GM18526 (cell line): ENCODE data around the gene WDFY2.

Source experiments
- POLR2A ChIP-seq: IDR thresholded peaks from 3 replicates; pipeline ENCODE4 v1.6.1; 2011; ENCODE audit not compliant: insufficient read length; ENCODE audit errors: extremely low read depth

Gene WDFY2

GRCh38 chr13:51682686-51683085 lies 98.4 kb downstream of the WDFY2 start:
- TF ChIP-seq POLR2A, result no peak

GRCh38 chr13:51683597-51683996 lies 99.3 kb downstream of the WDFY2 start:
- TF ChIP-seq POLR2A, result no peak

- TF ChIP-seq POLR2A, result no peak
These were observed 99.8 kb downstream of the WDFY2 start for GRCh38 chr13:51684076-51684475.

GRCh38 chr13:51687947-51688714 lies 103.9 kb downstream of the WDFY2 start:
- TF ChIP-seq POLR2A, result no peak

- no peak for TF ChIP-seq POLR2A
These were observed 104.8 kb downstream of the WDFY2 start for GRCh38 chr13:51688937-51689662.

GRCh38 chr13:51689663-51689996 lies 105.4 kb downstream of the WDFY2 start:
- no peak for TF ChIP-seq POLR2A

GRCh38 chr13:51697181-51697580 lies 112.9 kb downstream of the WDFY2 start:
- TF ChIP-seq POLR2A, result no peak

- TF ChIP-seq POLR2A, result no peak
These were observed 113.6 kb downstream of the WDFY2 start for GRCh38 chr13:51697855-51698254.

GRCh38 chr13:51698352-51698751 lies 114.1 kb downstream of the WDFY2 start:
- TF ChIP-seq POLR2A, result no peak

GRCh38 chr13:51704399-51705313 lies 120.4 kb downstream of the WDFY2 start:
- TF ChIP-seq POLR2A, result no peak

GRCh38 chr13:51707461-51707860 lies 123.2 kb downstream of the WDFY2 start:
- TF ChIP-seq POLR2A, result no peak

GRCh38 chr13:51713807-51714206 lies 129.5 kb downstream of the WDFY2 start:
- no peak for TF ChIP-seq POLR2A

GRCh38 chr13:51714663-51715168 lies 130.5 kb downstream of the WDFY2 start:
- no peak for TF ChIP-seq POLR2A

- no peak for TF ChIP-seq POLR2A
These were observed 131.4 kb downstream of the WDFY2 start for GRCh38 chr13:51715613-51716012.

- no peak for TF ChIP-seq POLR2A
These were observed 133.6 kb downstream of the WDFY2 start for GRCh38 chr13:51717786-51718398.
